ENCODE measurements around the gene PHF21A. TPM values are rescaled to one million over a fixed set of nuclear protein-coding genes. Genes with fewer than 3 reads are reported as not detected.

PHF21A gene
- total RNA-seq, 1 experiment from 2014 or later, result 6.4 TPM

DNA sequence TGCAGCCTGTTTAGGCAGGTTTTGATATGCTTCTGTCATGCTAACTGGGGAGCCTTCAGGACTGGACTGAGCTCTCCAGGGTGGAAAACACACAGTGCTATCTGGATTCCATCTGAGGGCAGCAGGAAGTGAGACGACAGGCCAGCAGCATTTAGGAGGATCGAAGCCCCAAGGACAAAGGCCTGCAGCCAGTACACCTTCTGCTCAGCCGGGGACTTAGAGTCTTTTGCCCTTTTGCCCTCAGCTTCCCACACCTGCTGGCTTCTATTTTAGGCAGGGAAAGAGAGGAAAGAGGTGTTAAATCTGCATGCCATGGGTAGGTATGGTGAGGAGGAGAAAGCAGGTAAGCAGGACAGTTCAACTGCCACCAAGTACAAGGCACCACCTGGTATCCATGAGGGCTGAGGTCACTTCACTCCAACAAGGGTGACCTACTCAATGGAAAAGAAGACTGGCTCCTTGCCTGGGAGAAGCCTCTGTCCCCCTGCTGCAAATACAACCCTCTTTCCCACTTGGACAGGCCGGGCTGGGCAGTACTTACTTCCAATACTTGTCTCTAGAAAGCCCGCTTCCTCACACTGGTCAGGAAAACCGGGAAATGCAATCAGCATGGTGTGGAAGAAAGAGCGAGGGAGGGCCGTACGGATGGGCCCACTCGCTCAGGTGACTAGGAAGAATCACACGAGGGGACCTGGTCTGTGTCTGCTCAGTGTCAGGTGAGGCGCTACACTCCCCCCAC is 186.5 kb downstream of the PHF21A start:
- Histone ChIP-seq H3K4me1 (replicated peaks) (no peaks in the 10 kb centered on the region), H3K9me3 (replicated peaks) (no peaks in the 10 kb centered on the region), H3K27ac (no peak overlapping the region), H3K4me3 (no peak overlapping the region), H3K36me3 (peaks cover 23% of the 10 kb centered on the region; the same call in 1 of the 2 replicates), H3K27me3 (replicated peaks) (no peaks in the 10 kb centered on the region)
- no peak for DNase-seq (ENCODE audit: low read depth in 1 of 2, low spot score in 2 of 2)

DNA sequence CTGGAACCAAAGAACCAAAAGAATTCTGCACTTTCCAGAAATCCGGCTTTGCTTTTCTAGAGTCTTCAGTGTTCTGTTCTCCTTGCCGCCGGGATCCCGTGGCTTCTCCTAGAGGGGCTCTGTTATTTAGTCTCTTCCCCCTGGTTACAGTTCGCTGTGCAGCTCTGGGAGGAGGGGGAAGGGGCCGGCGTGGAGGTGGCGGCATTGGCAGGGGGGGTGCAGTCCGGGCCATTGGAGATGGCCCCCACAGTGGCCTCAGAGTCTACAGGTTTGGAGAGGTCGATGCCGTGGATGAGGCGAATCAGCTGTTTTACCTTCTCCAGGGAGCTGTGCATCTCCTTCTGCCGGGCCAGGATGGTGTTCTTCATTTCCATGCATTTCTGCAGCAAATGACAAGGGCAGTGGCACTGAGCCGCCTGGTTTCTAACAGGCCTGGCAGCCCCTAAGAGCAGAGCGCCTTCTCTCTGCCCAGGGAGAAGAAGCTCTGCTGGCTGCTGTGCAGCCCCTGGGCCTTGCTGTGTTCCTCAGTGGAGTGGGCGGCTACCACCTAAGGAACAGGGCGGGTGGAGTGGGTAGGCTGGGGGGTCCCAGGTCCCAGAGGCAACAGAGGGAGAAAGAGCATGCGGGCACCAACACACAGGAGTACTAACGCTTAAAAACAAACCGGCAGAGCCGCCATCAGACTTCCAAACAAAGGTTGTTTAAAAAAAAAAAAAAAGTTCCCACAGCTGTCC is 187.2 kb downstream of the PHF21A start:
- Histone ChIP-seq H3K27me3 (replicated peaks) (no peaks in the 10 kb centered on the region), H3K4me3 (no peak overlapping the region), H3K4me1 (replicated peaks) (no peaks in the 10 kb centered on the region), H3K36me3 (peaks cover 23% of the 10 kb centered on the region; the same call in 1 of the 2 replicates), H3K27ac (no peak overlapping the region), H3K9me3 (replicated peaks) (no peaks in the 10 kb centered on the region)
- no peak for DNase-seq (ENCODE audit: low read depth in 1 of 2, low spot score in 2 of 2)

DNA sequence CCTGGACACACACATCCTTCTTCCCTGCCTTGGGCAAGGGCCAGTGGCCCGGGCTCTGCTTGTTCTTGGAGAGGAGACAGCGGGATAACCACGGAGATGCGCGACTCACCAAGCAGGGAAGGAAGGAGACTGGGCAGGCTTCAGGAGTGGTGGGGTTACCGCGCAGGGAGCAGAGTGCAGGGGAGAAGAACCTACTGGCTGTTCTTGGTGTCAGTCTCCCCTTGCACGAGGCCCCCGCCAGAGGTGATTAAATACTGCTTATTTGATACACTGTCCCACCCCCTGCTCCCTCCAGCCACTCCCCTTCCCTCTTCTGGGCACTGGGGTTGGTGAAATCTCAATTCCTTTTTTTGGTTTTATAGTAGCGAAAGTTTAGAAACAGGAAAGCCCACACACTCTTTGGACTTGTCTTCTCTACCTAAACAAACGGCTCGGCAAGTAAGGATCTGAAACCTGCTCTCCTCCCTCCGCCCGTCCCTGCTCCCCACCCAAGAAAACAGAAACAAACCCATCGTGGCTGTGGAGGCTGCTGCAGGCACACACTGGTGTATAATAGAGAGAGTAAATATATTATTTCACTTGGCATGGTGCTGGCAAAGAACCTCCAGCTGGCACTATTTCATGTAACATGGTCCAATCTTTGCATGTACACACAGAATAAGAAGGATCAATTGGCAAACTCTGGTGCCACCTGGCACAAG is 188.0 kb downstream of the PHF21A start:
- no peaks in the 10 kb centered on the region for H3K27me3 ChIP-seq (replicated peaks)
- peaks cover 23% of the 10 kb centered on the region; the same call in 1 of the 2 replicates for H3K36me3 ChIP-seq
- DNase-seq (ENCODE audit: low read depth in 1 of 2, low spot score in 2 of 2), result no peak
- no peak overlapping the region for H3K27ac ChIP-seq
- no peak overlapping the region for H3K4me3 ChIP-seq
- H3K9me3 ChIP-seq (replicated peaks), result no peaks in the 10 kb centered on the region
- no peaks in the 10 kb centered on the region for H3K4me1 ChIP-seq (replicated peaks)

DNA sequence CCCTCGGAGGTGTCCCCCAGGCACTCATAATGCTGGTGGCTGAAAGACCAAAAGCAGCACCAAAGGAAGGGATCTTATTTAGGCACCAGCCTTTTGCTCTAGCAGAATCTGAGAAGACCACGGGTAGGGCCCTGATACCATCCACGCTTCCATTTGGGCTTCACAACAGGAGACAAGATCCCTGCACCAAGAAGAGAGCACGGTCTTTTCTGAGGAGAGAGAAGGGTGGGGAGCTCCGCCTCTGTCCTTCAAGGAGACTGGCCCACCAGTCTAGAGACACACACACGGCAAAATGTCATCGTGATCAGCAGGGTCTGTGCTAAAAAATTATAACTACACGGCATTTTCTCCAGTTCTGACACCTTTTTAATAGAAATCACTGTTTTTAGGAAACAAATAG is 189.0 kb downstream of the PHF21A start:
- Histone ChIP-seq H3K27ac (no peak overlapping the region), H3K36me3 (peaks cover 23% of the 10 kb centered on the region; the same call in 1 of the 2 replicates), H3K27me3 (replicated peaks) (no peaks in the 10 kb centered on the region), H3K4me3 (no peak overlapping the region), H3K9me3 (replicated peaks) (no peaks in the 10 kb centered on the region), H3K4me1 (replicated peaks) (no peaks in the 10 kb centered on the region)
- DNase-seq (ENCODE audit: low read depth in 1 of 2, low spot score in 2 of 2), result peak in 1 of 2 experiments; percentile 28

DNA sequence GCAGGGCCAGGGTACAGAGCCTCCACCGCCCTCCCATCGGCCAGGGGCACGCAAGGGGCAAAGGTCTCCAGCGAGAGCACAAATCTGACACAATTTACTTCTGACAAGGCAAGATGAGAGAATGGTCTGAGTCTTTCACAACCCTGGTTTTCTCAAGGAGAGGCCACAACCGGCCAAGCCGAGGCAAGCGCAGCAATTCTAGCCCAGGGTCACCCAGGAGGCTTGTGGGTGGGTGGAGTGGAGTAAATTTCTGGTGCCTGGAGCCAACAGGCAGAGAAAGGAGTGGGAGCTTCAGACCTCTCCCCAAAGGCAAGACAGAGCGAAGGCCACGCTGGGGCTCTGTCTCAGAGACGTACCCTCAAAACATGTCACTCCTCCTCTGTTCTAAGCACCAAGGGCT is 189.5 kb downstream of the PHF21A start:
- Histone ChIP-seq H3K27me3 (replicated peaks) (no peaks in the 10 kb centered on the region), H3K4me1 (replicated peaks) (no peaks in the 10 kb centered on the region), H3K4me3 (no peak overlapping the region), H3K36me3 (peaks cover 23% of the 10 kb centered on the region; the same call in 1 of the 2 replicates), H3K9me3 (replicated peaks) (no peaks in the 10 kb centered on the region), H3K27ac (no peak overlapping the region)
- no peak for DNase-seq (ENCODE audit: low read depth in 1 of 2, low spot score in 2 of 2)

DNA sequence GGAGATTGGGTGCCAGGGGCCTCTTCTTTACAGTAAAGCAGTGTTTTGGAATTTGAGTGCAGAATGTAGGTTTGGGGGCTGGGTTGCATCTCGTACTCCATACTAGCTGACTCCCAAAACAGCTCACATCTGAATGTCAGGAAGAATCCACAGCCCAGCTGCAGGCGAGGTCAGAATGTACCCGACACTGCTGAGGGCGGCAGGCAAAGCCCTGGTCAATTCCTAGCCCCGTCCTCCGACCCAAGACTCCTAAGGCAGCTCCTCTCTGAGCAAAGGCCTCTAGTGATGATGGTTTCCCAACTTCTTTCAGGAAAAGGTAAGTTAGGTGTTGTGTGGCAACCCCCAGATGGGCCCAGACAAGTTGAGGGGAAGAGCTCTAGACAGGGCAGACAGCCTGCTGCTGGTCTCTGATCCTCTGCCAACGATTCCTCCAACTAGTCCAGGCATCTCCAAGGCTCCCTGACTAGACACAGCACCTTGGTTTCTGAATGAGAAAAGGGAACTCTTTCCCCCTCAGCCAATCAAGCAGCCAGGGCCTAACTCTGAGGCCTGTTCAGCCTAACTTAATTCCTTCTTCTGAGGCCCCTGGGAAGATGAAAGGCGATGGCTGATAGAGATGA is 190.2 kb downstream of the PHF21A start:
- no peak for DNase-seq (ENCODE audit: low read depth in 1 of 2, low spot score in 2 of 2)
- Histone ChIP-seq H3K27ac (no peak overlapping the region), H3K9me3 (replicated peaks) (no peaks in the 10 kb centered on the region), H3K27me3 (replicated peaks) (no peaks in the 10 kb centered on the region; the same call in 1 of the 2 replicates), H3K36me3 (peaks cover 23% of the 10 kb centered on the region; the same call in 1 of the 2 replicates), H3K4me1 (replicated peaks) (no peaks in the 10 kb centered on the region), H3K4me3 (no peak overlapping the region)

DNA sequence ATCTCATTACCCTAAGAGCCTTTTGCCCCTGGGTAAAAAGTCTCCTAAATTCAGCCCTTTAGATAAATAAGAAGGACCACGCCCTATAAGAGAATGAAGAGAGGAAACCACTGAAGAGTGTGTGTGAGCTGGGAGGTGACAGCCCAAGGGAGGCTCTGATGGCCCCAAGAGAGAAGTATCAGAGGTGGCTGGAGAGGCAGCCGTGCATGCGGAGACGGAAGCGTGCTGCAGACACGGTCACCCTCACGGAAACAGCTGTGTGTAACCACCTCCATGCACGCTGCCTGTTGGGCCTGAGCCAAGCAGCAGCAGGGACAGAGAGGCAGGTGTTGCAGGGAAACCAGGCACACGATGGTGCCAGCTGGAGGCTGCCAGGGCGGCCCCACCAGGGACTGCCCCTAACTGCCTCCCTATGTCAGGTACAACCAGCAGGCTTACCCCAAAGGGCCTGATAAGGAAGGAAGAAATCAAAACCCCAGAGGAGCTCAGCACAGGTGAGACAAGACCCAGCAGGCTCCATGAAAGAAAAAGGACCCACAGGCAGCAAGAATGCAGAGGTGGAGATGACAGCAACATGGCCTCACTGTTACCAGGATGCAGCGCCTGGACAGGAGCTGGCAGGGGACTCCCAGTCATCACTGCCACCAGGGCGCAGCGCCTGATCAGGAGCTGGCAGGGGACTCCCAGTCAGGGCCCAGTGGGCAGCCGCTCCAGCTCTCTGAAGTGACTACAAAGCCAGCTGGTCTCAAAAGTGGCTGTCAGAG is 191.0 kb downstream of the PHF21A start:
- Histone ChIP-seq H3K27me3 (replicated peaks) (peaks cover under 1% of the 10 kb centered on the region; the same call in 1 of the 2 replicates), H3K9me3 (replicated peaks) (no peaks in the 10 kb centered on the region), H3K4me1 (replicated peaks) (no peaks in the 10 kb centered on the region), H3K27ac (no peak overlapping the region), H3K4me3 (no peak overlapping the region), H3K36me3 (peaks cover 17% of the 10 kb centered on the region; the same call in 1 of the 2 replicates)
- peak in 1 of 2 experiments; percentile 48 for DNase-seq (ENCODE audit: low read depth in 1 of 2, low spot score in 2 of 2)

DNA sequence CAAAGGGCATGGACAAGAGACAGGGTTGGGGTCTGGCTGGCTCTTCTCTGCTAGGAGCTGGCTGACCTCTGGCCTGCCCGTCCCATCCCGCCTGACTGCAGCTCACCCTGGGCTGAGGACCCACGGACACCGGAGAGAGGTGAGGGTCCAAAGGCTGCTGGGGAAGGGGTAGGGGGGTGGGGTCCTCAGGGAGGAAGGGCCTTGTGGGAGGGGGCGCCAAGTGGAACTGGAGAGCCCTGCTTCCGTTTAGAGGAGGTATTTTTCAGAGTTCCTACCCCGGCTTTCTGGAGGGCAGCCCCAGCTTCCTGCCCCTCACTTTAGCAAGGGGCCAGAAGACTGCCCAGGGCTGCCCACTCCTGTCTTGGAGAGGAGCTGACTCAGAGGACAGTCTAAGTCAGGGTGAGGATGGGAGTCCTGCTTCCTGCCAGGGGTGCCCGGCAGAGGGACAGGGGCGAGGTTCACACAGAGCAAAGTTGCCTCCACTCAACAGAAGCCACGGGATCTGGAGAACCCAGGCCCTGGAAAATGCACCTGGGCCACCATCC is 191.7 kb downstream of the PHF21A start:
- Histone ChIP-seq H3K9me3 (replicated peaks) (no peaks in the 10 kb centered on the region), H3K4me3 (no peak overlapping the region), H3K27me3 (replicated peaks) (peaks cover 7% of the 10 kb centered on the region), H3K36me3 (peaks cover 11% of the 10 kb centered on the region; the same call in 1 of the 2 replicates), H3K27ac (no peak overlapping the region), H3K4me1 (replicated peaks) (no peaks in the 10 kb centered on the region)
- DNase-seq (ENCODE audit: low read depth in 1 of 2, low spot score in 2 of 2), result no peak

DNA sequence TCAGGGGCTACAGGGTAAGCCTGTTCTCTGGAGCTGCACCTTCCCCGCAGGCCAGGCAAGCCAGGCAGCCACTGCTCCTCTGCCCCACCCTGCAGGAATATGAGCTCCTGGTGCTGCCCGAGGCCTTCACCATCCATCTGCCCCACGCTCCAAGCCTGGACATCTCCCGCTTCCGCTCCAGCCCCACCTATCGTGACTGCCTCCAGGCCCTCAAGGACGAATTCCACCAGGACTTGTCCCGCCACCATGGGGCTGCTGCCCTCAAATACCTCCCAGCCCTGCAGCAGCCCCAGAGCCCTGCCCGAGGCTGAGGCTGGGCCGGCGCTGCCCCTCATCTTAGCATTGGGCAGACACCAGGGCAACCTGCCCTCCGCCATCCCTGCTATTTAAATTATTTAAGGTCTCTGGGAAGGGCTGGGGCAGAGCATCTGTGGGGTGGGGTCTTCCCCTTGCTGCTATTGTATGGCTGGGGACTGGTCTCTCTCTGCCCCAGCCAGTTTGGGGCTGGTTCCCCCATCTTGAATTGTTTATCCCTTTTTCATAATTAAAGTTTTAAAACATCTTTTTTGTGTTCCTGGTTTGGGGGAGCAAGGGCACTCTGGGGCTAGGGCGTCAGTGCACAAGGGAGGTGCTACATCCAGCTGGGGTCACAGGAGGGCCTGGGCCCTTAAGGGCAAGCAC is 192.6 kb downstream of the PHF21A start:
- no peak overlapping the region for H3K27ac ChIP-seq
- peaks cover 13% of the 10 kb centered on the region for H3K27me3 ChIP-seq (replicated peaks)
- no peaks in the 10 kb centered on the region for H3K9me3 ChIP-seq (replicated peaks)
- no peaks in the 10 kb centered on the region for H3K4me1 ChIP-seq (replicated peaks)
- no peak for DNase-seq (ENCODE audit: low read depth in 1 of 2, low spot score in 2 of 2)
- H3K4me3 ChIP-seq, result no peak overlapping the region
- peaks cover 11% of the 10 kb centered on the region; the same call in 1 of the 2 replicates for H3K36me3 ChIP-seq

DNA sequence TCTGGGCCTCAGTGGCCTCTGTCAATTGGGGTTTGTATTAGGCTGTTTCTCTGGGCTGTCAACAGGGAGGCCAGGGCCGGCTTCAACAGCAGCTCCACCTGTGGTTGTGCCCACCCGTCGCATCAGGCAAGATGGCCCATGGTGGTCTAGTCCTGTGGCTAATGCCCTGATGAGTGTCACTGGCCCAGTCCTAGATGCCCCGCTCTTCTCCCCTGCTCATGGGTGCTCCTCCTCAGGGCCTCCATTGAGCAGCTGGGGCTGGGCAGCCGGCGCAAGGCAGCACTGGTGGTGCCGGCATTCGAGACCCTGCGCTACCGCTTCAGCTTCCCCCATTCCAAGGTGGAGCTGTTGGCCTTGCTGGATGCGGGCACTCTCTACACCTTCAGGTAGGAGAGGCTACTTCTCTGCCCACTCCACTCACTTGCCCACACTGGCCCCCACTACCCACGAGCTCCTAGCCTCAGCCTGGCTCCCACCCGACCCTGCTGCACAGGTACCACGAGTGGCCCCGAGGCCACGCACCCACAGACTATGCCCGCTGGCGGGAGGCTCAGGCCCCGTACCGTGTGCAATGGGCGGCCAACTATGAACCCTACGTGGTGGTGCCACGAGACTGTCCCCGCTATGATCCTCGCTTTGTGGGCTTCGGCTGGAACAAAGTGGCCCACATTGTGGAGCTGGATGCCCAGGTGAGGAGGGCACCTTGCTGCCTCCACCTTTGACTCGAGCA is 193.4 kb downstream of the PHF21A start:
- H3K4me3 ChIP-seq, result no peak overlapping the region
- DNase-seq (ENCODE audit: low read depth in 1 of 2, low spot score in 2 of 2), result peak in 1 of 2 experiments; percentile 44
- peaks cover 5% of the 10 kb centered on the region for H3K9me3 ChIP-seq (replicated peaks)
- H3K27ac ChIP-seq, result no peak overlapping the region
- peaks cover 21% of the 10 kb centered on the region for H3K27me3 ChIP-seq (replicated peaks)
- peaks cover 7% of the 10 kb centered on the region; the same call in 1 of the 2 replicates for H3K36me3 ChIP-seq
- peaks cover 5% of the 10 kb centered on the region for H3K4me1 ChIP-seq (replicated peaks)

DNA sequence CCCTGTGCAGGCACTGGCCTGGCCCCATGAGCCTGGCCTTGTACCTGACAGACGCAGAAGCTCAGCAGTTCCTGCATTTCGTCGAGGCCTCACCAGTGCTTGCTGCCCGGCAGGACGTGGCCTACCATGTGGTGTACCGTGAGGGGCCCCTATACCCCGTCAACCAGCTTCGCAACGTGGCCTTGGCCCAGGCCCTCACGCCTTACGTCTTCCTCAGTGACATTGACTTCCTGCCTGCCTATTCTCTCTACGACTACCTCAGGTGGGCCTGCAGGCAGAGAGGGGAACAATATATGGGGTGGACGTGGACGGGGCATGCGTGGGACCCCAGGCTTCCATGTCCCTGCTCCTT is 193.9 kb downstream of the PHF21A start:
- Histone ChIP-seq H3K27ac (no peak overlapping the region), H3K27me3 (replicated peaks) (peaks cover 26% of the 10 kb centered on the region), H3K4me1 (replicated peaks) (peaks cover 10% of the 10 kb centered on the region), H3K4me3 (no peak overlapping the region), H3K36me3 (peaks cover 7% of the 10 kb centered on the region; the same call in 1 of the 2 replicates), H3K9me3 (replicated peaks) (peaks cover 5% of the 10 kb centered on the region)
- peak in 1 of 2 experiments; percentile 42 for DNase-seq (ENCODE audit: low read depth in 1 of 2, low spot score in 2 of 2)
